GM19467 (cell line): Measurements from ENCODE around the gene THADA.
"Not testable (repeated sequence)": the region's sequence is repeated elsewhere in the genome, so short reads cannot be mapped to it uniquely, and the experiment has no call there.

Source experiments
- ATAC-seq: cut with Tn5 transposase; IDR thresholded peaks from one replicate; pipeline ENCODE4 v1.9.1; 2021; ENCODE audit warnings: mild to moderate bottlenecking, moderate library complexity; ENCODE audit not compliant: unreplicated experiment

Gene THADA

DNA sequence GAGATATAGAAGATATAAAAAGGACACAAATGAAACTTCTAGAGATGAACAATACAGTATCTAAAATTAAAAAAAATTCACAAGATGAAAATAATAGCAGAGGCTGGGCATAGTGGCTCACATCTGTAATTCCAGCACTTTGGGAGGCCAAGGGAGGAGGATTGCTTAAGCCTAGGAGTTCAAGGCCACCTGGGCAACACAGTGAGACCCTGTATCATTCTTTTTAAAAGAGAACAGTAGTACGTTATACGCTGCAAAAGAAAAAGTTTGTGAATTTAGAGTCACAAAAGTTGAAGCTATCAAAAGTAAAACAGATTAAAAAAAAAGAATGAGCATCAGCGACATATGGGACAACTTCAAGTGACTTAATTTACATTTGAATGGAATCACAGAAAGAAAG, 287.9 kb downstream of the THADA start:
- ATAC-seq, result no peak

DNA sequence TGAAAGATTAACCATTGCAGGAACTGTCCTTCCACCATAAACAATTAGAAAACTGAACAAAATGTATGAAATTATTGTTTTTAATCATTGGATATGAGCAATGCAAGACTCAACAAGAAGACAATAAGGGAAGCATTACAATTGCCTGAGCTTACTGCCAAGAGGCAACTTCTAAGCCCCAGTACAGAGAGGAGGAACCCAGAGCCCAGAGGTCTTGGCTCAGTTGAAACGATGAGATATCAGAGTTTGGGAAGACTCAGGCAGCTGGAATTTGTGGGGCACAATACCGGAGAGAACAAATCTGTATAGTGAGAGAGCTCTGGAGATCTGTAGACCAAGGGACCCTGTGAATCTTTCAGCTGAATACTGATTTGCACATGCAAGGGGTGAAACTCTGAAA, 288.8 kb downstream of the THADA start:
- no peak for ATAC-seq

- ATAC-seq, result no peak
Observed at GRCh38 chr2:43306197-43306596, 289.6 kb downstream of the THADA start.

GRCh38 chr2:43305517-43305916, 290.3 kb downstream of the THADA start:
- no peak for ATAC-seq

GRCh38 chr2:43305012-43305411, 290.8 kb downstream of the THADA start:
- ATAC-seq, result no peak

DNA sequence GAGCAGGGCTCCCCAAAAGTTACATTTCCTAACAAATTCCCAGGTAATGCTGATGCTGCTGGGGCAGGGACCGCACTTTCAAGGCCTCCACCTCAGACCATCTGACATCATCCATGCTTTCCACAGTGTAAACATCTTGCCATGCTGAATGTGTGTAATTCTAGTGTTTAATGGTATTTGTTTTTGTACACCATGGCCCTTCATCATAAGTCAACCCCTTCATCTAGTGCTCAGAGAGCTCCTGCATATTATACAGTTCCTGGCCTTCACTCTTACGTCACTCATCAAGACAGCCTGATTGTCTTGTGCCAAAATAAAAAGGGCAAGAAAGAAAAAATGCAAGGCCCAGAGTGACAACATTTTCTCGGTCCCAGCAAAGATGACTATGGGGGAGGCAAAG, 291.9 kb downstream of the THADA start:
- no peak for ATAC-seq

DNA sequence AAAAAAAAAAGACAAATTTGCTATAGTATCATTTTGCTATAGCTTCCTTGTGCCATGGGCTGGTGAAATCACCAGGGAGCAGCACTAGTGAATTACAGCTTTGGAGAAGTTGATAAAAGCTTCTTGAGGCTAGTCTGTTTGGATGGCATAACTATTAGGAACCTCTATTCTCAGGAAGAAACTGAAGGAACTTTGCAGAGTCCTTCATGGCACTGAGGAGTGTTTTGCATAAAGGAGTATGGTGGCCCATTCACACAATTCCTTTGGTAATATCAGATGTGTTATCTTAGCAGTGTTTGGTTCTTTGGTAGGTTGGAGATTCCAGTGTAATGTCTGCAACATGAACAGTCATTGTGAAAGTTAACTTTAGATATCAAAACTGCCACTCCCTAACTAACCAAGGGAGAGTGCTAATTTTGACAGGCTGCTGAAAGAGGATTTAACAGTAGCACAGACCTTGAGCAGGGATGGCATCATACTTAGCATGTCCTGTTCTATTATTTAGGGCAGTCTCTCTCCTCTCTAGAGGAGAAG, 292.8 kb downstream of the THADA start:
- ATAC-seq, result no peak

DNA sequence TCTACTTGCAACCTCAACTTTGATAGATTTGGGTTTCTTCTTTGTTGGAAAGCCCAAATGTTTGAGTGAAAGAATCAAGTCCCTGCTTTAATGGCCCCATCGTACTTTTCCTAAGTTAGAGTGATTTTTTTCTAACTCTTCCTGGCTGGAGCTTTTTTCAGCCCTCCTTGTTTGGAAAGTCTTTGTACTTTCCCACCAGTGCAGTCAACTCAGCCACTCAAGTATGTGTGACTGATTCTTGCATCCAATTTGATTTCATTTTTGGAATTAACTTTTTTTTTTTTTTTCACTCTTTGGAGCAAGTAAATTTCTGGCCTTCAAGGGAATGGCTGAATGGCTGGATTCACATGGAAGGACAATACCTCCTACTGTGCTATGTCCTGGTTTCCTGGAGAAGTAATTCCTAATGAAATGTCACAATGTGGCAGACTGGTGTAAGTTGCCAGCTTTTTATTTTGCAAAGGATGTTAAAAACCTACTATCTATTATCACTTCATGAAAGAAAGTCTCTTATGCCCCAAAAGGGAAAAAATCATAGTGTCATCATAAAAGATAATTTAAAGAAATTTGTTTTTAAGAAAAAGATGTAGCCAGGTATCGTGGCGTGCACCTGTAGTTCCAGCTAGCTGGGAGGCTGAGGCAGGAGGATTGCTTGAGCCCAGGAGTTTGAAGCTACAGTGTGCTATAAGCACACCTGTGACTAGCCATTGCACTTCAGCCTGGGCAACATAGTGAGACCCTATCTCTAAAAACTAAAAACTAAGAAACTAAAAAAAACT, 293.5 kb downstream of the THADA start:
- no peak for ATAC-seq

GRCh38 chr2:43300781-43301583, 294.9 kb downstream of the THADA start:
- ATAC-seq, result no peak

DNA sequence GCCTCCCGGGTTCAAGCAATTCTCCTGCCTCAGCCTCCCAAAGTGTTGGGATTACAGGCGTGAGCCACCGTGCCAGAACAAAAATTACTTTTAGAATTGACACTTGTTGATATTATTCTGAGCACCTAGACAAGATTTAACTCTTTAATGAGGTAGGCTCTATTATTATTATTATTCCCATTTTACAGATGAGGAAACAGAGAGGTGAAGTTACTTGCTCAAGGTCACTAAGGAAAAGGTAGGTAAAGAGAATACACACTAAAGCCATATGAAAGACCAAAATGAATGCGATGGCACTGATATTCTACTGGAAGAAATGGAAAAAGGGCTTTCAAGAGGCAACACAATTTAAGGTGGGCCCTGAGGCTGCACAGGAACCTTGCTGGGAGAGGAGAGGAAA, 295.6 kb downstream of the THADA start:
- ATAC-seq, result no peak

GRCh38 chr2:43298500-43298899, 297.3 kb downstream of the THADA start:
- ATAC-seq, result no peak

- not testable (repeated sequence) for ATAC-seq
Observed at GRCh38 chr2:43297740-43298139, 298.1 kb downstream of the THADA start.

DNA sequence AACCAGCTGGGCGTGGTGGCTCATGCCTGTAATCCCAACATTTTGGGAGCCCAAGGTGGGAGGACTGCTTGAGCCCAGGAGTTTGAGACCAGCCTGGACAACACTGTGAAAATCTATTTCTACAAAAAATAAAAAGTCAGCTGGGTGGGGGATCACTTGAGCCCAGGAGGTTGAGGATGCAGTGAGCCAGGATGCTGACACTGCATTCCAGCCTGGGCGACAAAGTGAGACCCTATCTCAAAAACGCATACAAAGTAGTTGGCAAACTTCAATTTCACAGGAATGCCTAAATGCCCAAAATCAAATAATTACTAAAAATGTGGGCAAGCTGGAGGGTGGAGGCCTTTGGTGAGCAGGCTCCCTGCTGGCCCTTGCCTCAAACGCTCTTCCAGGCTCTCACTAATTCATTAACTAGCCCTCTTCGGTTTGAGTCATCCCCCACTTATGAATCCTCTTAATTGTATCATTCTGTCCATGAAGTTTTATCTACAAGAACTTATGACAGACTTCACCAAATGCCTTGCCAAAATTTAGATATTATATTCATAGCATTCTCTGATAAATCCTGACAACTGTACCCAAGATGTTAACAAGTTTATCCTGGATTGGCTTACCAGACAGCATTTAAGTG, 300.8 kb downstream of the THADA start:
- no peak for ATAC-seq

- ATAC-seq, result peak; percentile 92
Observed at GRCh38 chr2:43293744-43294695, 301.8 kb downstream of the THADA start.

DNA sequence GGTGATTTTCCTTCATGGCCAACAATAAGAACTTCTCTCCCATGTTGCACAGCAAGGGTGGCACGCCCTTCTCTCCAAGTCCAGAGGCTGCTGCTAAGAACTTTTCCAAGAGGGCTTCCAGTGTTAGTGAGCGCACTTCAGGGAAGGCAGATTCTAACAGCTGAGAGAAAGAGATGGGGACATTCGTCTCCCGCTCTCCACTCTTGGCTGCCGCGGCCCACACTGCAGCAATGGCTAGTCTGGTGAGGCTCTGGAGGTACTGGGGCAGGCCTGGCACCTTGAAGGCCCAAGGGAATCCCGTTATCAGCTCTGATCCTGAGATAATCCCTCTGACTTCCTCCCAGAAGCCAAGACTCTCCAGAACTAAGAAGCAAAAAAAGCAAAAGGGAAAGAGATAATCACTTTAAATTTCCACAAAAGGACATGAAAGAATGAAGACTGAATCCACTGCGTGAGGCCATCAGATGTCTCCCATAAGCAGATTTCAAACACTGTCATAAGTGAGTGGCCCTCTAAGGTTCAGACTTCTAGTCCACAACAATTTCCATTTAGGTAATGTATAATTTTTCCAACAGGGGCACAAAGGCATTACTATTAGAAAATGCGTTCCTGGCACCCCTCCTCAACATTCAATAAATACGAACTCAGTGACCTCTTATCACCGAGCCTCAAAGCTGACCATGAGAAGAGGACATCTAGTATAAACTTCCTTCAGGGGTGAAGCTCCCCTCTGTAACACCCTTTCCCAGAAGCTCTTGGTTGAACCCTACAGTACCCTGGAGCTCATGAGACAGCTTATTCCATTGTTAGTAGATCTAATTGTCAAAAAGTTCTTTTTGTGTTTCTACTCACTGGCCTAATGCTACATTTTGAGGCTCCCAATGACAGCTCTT, 302.7 kb downstream of the THADA start:
- ATAC-seq, result no peak

- ATAC-seq, result no peak
Observed at GRCh38 chr2:43292297-43292696, 303.5 kb downstream of the THADA start.

DNA sequence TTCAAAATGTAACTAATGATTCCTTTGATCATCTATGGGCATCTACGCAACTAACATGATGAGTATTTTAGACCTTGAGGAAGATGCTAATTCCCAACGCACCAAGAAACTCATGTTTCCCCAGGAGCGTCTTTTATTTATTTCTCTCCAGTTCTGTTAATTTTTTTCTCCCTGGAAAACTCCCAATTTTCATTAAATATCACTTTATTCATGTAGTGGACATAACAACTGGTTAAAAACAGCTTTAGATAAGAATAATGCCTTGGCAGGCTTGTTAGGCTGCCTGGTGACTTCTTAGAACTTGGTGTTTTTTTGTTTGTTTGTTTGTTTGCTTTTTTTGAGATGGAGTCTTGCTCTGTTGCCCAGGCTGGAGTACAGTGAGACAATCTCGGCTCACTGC, 306.5 kb downstream of the THADA start:
- ATAC-seq, result no peak

GRCh38 chr2:43288417-43289305, 307.2 kb downstream of the THADA start:
- no peak for ATAC-seq
